Measurements from ENCODE around the gene ARHGEF10L. TPM values are rescaled to one million over a fixed set of nuclear protein-coding genes. Genes with fewer than 3 reads are reported as not detected.

The ARHGEF10L gene
- polyA plus RNA-seq, 1 donor (not counting 4 experiments of a cell fraction or from before 2014, with no cell fraction given) = 2.4 TPM

GRCh38 chr1:17665950-17666720 is 126.6 kb downstream of the ARHGEF10L start:
- Histone ChIP-seq H3K27me3 (ENCODE audit: control insufficient read depth, extremely low read depth, insufficient read depth, low read length) (no peaks in the 10 kb centered on the region), H3K79me2 (ENCODE audit: control insufficient read depth, insufficient read depth, low read length) (no peaks in the 10 kb centered on the region), H3K9me1 (ENCODE audit: control insufficient read depth, extremely low read depth, insufficient read depth, low read length) (no peaks in the 10 kb centered on the region), H3K9ac (ENCODE audit: control insufficient read depth, extremely low read depth, insufficient read depth, low read length) (no peak overlapping the region), H3K27ac (ENCODE audit: control insufficient read depth, insufficient read depth, low read length) (no peak overlapping the region), H2AFZ (ENCODE audit: control insufficient read depth, low read length) (no peak overlapping the region), H4K20me1 (ENCODE audit: control insufficient read depth, extremely low read depth, insufficient read depth, low read length) (no peaks in the 10 kb centered on the region), H3K4me3 (ENCODE audit: control insufficient read depth in 2 of 3, extremely low read depth in 1 of 3, insufficient read depth in 2 of 3, low read depth in 1 of 3, low read length in 3 of 3) (no peak overlapping the region), H3K9me3 (ENCODE audit: control insufficient read depth, low read depth, low read length) (no peaks in the 10 kb centered on the region), H3K36me3 (ENCODE audit: control insufficient read depth in 2 of 2, extremely low read depth in 1 of 2, insufficient read depth in 2 of 2, low read length in 2 of 2) (peaks cover 0 to 4% of the 10 kb centered on the region in 2 experiments), H3K4me1 (ENCODE audit: control insufficient read depth, extremely low read depth, insufficient read depth, low read length) (no peaks in the 10 kb centered on the region), H3K4me2 (ENCODE audit: control insufficient read depth, extremely low read depth, insufficient read depth, low read depth, low read length) (no peak overlapping the region)
- FAIRE-seq (no peak), DNase-seq (ENCODE audit: low read depth, low spot score) (no peak)
- TF ChIP-seq EZH2 (IDR thresholded peaks at IDR 0.05; ENCODE audit: low read length) (no peak), CTCF (optimal IDR thresholded peaks at IDR 0.05 in 1 of 3, IDR thresholded peaks at IDR 0.05 in 1 of 3, conservative IDR thresholded peaks at IDR 0.05 in 1 of 3; ENCODE audit: extremely low read depth in 1 of 3, insufficient read depth in 2 of 3, low read length in 3 of 3) (no peak)
- dilution Hi-C loops (cut with MboI; ENCODE audit: extremely low pct_ligation_motif_present, low sequenced_read_pairs) = no loop called here

DNA sequence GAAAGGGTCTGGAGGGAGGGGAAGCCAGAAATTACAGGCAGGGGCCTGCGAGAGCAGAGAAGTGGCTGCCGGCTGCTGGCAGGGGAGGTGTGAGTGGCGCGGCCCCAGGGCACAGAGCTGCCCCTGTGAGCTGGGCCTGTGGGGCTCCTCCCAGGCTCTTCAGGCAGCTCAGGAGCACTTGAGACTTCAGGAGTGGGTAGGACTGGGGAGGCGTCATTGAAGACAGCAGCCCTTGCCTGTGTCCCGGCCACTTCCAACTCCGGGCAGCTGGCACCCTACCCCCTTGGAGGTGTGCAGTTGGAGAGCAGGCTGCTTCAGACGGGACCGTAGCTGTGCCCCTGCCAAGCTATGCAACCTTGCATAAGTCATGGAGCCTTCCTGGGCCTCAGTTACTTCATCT is 128.1 kb downstream of the ARHGEF10L start:
- Histone ChIP-seq H4K20me1 (ENCODE audit: control insufficient read depth, extremely low read depth, insufficient read depth, low read length) (no peaks in the 10 kb centered on the region), H3K4me2 (ENCODE audit: control insufficient read depth, extremely low read depth, insufficient read depth, low read depth, low read length) (no peak overlapping the region), H3K27ac (ENCODE audit: control insufficient read depth, insufficient read depth, low read length) (no peak overlapping the region), H2AFZ (ENCODE audit: control insufficient read depth, low read length) (no peak overlapping the region), H3K27me3 (ENCODE audit: control insufficient read depth, extremely low read depth, insufficient read depth, low read length) (no peaks in the 10 kb centered on the region), H3K4me1 (ENCODE audit: control insufficient read depth, extremely low read depth, insufficient read depth, low read length) (no peaks in the 10 kb centered on the region), H3K4me3 (ENCODE audit: control insufficient read depth in 2 of 3, extremely low read depth in 1 of 3, insufficient read depth in 2 of 3, low read depth in 1 of 3, low read length in 3 of 3) (no peak overlapping the region), H3K36me3 (ENCODE audit: control insufficient read depth in 2 of 2, extremely low read depth in 1 of 2, insufficient read depth in 2 of 2, low read length in 2 of 2) (peaks cover 0 to 4% of the 10 kb centered on the region in 2 experiments), H3K79me2 (ENCODE audit: control insufficient read depth, insufficient read depth, low read length) (no peaks in the 10 kb centered on the region), H3K9me3 (ENCODE audit: control insufficient read depth, low read depth, low read length) (no peaks in the 10 kb centered on the region), H3K9me1 (ENCODE audit: control insufficient read depth, extremely low read depth, insufficient read depth, low read length) (no peaks in the 10 kb centered on the region), H3K9ac (ENCODE audit: control insufficient read depth, extremely low read depth, insufficient read depth, low read length) (no peak overlapping the region)
- DNase-seq (ENCODE audit: low read depth, low spot score) (no peak), FAIRE-seq (no peak)
- dilution Hi-C loops (cut with MboI; ENCODE audit: extremely low pct_ligation_motif_present, low sequenced_read_pairs) = no loop called here
- TF ChIP-seq CTCF (optimal IDR thresholded peaks at IDR 0.05 in 1 of 3, IDR thresholded peaks at IDR 0.05 in 1 of 3, conservative IDR thresholded peaks at IDR 0.05 in 1 of 3; ENCODE audit: extremely low read depth in 1 of 3, insufficient read depth in 2 of 3, low read length in 3 of 3) = no peak
- no peak for TF ChIP-seq EZH2 (IDR thresholded peaks at IDR 0.05; ENCODE audit: low read length)

Measured in keratinocyte (primary cell).